ENCODE data around the gene GSK3B.

DNA sequence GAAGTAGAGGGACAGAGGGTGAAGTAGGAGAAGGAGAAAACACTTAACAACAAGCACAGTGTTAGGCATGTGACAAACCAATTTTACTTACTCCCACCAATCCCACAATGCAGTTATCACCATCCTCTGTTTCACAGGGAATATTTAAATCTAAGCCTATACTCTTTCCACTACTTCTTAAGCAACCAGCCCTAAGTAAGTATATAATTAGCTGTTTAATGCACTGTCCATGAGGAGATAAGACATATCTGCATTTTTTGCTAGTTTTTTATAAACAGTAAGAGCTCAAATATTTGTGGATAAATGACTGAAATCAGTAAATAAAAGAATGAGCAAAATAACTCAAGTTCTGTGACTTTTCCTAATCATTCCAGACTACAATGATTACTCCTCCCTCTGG lies 62.7 kb downstream of the GSK3B start:
- TF ChIP-seq EZH2 (IDR thresholded peaks at IDR 0.05; ENCODE audit: borderline replicate concordance, low read depth, low read length, poor library complexity, severe bottlenecking) (no peak), CTCF (conservative IDR thresholded peaks at IDR 0.05; ENCODE audit: low read depth, low read length) (no peak)
